GM12872 (cell line): ENCODE results near the gene EPX.

Experiments
- TF ChIP-seq, protein P1 (sequence below): IDR thresholded peaks from 3 replicates; pipeline ENCODE4 v1.5.1; 2011; ENCODE audit warnings: low read depth, mild to moderate bottlenecking, low read length, moderate library complexity; ENCODE audit not compliant: insufficient read depth

EPX gene

GRCh38 chr17:58200024-58200633 lies 7.6 kb downstream of the EPX start:
- TF ChIP-seq, protein P1, sequence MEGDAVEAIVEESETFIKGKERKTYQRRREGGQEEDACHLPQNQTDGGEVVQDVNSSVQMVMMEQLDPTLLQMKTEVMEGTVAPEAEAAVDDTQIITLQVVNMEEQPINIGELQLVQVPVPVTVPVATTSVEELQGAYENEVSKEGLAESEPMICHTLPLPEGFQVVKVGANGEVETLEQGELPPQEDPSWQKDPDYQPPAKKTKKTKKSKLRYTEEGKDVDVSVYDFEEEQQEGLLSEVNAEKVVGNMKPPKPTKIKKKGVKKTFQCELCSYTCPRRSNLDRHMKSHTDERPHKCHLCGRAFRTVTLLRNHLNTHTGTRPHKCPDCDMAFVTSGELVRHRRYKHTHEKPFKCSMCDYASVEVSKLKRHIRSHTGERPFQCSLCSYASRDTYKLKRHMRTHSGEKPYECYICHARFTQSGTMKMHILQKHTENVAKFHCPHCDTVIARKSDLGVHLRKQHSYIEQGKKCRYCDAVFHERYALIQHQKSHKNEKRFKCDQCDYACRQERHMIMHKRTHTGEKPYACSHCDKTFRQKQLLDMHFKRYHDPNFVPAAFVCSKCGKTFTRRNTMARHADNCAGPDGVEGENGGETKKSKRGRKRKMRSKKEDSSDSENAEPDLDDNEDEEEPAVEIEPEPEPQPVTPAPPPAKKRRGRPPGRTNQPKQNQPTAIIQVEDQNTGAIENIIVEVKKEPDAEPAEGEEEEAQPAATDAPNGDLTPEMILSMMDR = peak; percentile 81

DNA sequence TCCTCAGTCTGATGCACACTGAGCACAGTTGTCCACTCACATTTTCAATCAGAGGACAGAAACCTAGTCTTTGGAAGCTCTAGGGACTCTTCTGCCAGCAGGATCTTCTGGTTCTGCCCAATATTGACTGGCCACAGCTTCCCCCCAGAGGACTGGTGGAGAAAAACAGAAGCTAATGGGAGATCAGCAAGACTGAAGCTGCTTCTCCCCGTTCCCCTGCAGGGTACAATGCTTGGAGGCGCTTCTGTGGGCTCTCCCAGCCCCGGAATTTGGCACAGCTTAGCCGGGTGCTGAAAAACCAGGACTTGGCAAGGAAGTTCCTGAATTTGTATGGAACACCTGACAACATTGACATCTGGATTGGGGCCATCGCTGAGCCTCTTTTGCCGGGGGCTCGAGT lies 10.3 kb downstream of the EPX start:
- TF ChIP-seq, protein P1 = no peak

DNA sequence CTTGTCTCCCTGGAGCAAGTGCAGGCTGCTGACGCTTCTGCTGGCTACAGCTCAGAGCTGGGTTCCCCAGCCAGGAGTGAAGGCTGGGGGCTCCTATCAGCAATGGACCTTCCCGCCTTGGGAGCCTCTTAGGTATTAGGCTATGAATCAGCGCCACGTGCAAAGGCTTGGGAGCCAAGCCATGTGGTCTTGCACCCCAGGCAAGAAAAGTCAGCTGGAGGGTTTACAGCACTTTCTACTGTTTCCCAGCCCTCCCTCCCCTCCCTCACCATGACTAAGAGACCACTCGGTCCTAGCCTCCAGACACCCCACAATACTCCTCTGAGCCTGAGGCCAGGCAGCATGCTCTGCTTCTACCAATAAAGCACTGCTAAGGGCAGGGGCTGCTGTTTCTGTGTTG lies 12.3 kb downstream of the EPX start:
- TF ChIP-seq, protein P1 = no peak

GRCh38 chr17:58205936-58206335 lies 13.4 kb downstream of the EPX start:
- TF ChIP-seq, protein P1 = no peak

- TF ChIP-seq, protein P1 = no peak
Observed at GRCh38 chr17:58207451-58207850, 14.9 kb downstream of the EPX start.

GRCh38 chr17:58208344-58208743 lies 15.8 kb downstream of the EPX start:
- TF ChIP-seq, protein P1 = no peak

- TF ChIP-seq, protein P1 = peak; percentile 54
Observed at GRCh38 chr17:58210922-58211321, 18.4 kb downstream of the EPX start.
